Measurements from ENCODE around the gene ADAMTS7. TPM values are rescaled to one million over a fixed set of nuclear protein-coding genes. Genes with fewer than 3 reads are reported as not detected.
A peak's percentile ranks its signal among the peaks of the same experiment; 100 is the strongest.
"Not testable (repeated sequence)": the region's sequence is repeated elsewhere in the genome, so short reads cannot be mapped to it uniquely, and the experiment has no call there.

The ADAMTS7 gene, protein sequence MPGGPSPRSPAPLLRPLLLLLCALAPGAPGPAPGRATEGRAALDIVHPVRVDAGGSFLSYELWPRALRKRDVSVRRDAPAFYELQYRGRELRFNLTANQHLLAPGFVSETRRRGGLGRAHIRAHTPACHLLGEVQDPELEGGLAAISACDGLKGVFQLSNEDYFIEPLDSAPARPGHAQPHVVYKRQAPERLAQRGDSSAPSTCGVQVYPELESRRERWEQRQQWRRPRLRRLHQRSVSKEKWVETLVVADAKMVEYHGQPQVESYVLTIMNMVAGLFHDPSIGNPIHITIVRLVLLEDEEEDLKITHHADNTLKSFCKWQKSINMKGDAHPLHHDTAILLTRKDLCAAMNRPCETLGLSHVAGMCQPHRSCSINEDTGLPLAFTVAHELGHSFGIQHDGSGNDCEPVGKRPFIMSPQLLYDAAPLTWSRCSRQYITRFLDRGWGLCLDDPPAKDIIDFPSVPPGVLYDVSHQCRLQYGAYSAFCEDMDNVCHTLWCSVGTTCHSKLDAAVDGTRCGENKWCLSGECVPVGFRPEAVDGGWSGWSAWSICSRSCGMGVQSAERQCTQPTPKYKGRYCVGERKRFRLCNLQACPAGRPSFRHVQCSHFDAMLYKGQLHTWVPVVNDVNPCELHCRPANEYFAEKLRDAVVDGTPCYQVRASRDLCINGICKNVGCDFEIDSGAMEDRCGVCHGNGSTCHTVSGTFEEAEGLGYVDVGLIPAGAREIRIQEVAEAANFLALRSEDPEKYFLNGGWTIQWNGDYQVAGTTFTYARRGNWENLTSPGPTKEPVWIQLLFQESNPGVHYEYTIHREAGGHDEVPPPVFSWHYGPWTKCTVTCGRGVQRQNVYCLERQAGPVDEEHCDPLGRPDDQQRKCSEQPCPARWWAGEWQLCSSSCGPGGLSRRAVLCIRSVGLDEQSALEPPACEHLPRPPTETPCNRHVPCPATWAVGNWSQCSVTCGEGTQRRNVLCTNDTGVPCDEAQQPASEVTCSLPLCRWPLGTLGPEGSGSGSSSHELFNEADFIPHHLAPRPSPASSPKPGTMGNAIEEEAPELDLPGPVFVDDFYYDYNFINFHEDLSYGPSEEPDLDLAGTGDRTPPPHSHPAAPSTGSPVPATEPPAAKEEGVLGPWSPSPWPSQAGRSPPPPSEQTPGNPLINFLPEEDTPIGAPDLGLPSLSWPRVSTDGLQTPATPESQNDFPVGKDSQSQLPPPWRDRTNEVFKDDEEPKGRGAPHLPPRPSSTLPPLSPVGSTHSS (N-terminal part only)
- polyA plus RNA-seq (2014; cell fraction: cytosol; rRNA removed) = 22.6 and 26.3 TPM in 2 replicates
- 136 and 202 TPM in 2 replicates for polyA plus RNA-seq (2014; cell fraction: nucleus; rRNA removed)

DNA sequence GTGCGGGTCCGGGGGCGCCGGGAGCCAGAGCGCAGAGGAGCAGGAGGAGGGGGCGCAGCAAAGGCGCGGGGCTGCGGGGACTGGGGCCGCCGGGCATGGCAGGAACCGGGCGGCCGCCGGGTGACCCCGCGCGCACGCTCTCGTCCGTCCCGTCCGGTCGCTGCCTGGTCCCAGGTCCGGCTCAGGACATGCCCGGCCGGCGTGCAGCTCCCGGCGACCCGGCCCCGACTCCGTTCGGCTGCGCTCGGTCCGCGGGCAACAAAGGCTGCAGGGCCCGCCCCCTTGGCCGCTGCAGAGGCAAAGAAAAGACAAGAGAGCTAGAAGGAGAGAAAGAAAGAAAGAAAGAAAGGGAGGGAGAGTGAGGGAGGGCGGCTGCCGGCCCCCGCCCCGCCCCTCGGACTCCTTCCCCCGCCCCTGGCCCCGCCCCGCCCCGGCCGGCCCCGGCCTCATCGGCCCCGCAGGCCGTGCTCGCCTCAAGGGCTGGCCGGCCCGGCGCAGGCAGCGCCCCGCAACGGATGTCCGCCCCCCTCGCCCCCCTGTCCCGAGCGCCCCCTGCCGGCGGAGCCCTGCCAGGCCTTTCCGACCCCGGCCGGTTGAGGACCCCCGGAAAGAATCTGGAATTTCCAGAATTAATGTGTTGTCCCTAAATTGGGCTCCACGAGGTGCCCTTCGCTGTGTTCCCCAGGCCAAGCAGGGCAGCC lies at the start of gene ADAMTS7:
Gene ADAMTS7 (minus strand): TSS at position 341 of the 701 bp plus-strand sequence. CDS start 244 bp downstream, at position 97.
- peak; percentile 74 for DNase-seq (ENCODE audit: low spot score)

DNA sequence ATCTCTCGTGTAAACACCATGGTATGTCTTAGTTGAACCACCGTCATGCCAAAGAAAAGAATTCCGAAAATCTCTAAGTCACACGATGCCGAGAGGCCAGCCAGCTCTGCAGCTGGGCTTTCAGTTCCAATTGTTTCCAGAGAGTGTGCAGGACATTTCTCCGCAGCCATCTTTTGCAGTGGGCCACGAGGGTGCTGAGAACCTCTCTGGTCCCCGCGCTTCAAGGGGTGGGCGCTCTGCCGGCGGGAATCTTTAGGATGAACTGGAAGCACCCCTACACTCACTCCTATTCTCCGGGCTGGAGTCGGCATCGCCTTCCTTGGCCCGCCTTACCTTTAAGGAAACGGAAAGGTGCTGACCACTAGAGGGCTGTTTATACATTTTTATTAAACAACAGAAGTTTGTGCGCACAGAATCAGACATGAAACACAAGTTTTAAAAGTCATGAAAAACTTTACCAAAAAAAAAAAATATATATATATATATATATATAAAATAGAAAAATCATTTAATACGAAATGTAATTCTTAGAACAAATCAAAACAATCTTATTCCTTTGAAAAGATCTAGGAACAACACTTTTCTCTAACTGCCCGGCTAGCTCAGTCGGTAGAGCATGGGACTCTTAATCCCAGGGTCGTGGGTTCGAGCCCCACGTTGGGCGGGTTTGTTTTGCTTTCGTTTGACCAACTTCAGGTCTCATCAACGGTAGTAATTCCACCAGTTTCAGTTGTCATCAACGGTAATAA lies 48.9 kb upstream of the ADAMTS7 start:
- peak; percentile 96 for DNase-seq (ENCODE audit: low spot score)

DNA sequence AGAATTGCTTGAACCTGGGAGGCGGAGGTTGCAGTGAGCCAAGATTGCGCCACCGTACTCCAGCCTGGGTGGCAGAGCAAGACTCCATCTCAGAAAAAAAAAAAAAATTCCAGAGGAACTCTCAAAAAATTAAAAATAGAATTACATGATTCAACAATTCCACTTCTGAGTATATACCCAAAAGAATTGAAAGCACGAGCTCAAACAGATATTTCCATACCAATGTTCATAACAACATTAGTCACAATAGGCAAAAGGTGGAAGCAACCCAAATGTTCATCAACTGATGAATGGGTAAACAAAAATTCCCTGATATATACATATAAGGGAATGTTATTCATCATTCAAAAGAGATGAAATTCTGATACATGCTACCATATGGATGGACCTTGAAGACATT lies 44.5 kb upstream of the ADAMTS7 start:
- no peak for DNase-seq (ENCODE audit: low spot score)

DNA sequence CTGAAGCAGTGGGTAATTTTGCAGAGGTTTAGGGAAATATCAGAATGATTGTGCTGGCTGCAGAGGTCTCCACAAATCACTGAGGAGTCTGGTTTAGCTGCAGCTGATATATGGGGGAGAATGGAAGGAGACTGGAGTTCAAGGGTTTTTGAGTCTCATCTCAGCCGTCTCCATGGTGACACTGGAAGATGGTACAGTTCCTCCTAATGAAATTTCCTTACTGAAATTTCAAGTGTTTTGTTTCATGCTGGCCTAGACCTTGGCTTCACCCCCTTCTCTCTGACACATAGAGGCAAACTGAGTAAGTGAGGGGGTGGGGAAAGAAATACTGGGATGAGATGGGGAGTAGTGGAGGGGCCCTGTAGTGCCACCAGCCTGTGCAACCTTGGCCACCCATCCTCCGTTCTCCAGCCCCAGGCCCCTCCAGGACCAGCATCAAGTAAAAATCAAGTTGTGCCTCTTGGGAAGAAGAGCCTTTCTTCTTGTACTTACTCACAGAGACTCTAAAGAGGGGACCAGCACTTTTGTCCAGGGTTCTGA lies 43.6 kb upstream of the ADAMTS7 start:
- DNase-seq (ENCODE audit: low spot score) = peak; percentile 22

DNA sequence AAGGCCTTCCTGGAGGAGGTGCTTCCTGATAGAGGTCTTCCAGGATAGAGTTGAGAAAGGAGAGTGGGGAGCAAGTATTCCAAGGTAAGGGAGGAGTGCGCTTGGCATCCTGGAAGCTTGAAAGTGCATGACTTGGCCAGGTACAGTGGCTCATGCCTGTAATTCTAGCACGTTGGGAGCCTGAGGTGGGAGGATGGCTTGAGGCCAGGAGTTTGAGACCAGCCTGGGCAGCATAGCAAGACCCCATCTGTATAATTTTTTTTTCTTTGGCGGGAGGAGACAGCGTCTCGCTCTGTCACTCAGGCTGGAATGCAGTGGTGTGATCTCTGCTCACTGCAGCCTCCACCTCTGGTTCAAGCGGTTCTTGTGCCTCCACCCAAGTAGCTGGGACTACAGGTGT lies 42.2 kb upstream of the ADAMTS7 start:
- DNase-seq (ENCODE audit: low spot score) = no peak

DNA sequence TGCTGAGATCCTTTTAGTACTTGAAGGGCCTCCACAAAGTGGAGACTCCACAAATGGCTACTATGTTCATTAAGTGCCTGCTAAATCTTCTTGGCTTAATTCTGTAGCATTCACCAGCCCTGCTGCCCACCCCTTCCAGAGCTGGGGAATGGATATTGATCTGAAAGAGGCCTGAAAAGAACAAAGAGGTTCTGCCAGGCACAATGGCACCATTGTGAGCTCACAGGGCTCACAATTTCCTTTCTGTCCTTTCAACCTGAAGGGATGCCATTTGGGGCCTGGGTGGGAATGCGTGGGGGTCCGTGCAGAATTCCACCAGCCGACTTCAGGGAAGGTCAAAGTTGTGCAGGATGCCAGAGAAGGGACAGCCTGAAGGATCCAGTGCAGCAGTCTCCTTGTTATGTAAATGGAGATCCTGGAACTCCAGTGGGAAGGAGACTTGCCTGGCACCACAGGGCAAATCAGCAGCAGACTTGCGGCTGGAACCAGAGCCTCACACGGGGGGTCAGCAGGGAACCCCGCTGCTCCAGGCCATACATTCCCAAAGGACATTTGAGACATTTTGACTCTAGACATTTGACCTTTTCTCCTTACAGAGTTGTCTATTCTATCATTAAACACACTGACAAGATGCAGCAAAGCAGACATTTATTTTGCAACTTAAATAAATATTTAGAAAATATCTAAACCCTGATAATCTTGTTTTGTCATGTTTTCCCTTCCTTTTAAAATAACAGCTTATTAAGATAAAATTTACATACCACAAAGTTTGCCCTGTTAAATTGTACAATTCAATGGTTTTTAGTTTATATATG lies 39.9 kb upstream of the ADAMTS7 start:
- no peak for DNase-seq (ENCODE audit: low spot score)

DNA sequence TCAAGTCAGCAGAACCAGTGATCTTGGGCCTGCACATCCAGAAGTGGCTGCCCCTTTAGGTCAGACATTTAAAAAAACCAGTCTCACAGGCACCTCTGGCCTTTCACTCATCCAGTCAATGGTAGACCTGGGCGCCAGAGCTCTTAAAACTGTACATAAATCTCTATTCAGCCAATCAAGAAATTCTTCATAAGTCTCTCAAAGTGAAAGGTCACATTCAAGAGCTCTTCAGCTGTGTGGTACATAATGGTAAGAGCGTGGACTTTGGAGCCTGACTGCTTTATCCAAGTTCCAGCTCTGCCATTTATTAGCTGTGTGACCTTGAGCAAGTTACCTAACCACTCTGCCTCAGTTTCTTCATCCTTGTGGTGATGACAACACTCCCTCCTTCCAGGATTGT lies 39.1 kb upstream of the ADAMTS7 start:
- DNase-seq (ENCODE audit: low spot score) = no peak

DNA sequence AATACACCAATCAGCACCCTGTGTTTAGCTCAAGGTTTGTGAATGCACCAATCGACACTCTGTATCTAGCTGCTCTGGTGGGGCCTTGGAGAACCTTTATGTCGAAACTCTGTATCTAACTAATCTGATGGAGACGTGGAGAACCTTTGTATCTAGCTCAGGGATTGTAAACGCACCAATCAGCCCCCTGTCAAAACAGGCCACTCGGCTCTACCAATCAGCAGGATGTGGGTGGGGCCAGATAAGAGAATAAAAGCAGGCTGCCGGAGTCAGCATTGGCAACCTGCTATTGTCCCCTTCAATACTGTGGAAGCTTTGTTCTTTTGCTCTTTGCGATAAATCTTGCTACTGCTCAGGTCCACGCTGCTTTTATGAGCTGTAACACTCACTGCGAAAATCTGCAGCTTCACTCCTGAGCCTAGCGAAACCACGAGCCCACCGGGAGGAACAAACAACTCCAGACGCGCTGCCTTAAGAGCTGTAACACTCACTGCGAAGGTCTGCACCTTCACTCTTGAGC lies 36.2 kb upstream of the ADAMTS7 start:
- not testable (repeated sequence) for DNase-seq (ENCODE audit: low spot score)

DNA sequence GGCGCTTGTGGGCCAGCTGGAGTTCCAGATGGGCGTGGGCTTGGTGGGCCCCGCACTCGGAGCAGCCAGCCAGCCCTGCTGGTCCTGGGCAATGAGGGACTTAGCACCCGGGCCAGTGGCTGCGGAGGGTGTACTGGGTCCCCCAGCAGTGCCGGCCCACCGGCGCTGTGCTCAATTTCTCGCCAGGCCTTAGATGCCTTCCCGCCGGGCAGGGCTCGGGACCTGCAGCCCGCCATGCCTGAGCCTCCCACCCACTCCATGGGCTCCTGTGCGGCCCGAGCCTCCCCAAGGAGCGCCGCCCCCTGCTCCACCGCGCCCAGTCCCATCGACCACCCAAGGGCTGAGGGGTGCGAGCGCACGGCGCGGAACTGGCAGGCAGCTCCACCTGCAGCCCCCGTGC lies 35.6 kb upstream of the ADAMTS7 start:
- not testable (repeated sequence) for DNase-seq (ENCODE audit: low spot score)

DNA sequence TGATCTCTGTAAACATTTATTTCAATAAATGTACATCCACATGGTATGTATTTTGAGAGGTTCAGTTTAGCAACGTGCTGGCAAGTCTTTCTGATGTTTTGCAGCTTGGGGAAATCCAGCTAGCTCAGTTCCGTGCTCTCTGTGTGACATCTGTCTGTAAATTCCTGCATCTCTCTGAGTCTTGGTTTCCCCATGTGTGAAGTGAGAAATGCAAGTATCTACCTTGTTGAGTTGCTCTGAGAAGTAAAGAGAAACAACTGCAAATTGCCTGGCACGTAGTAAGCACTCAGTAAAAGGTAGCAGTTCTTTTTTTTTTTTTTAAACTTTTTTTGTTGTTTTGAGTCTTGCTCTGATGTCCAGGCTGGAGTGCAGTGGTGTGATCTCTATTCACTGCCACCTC lies 31.3 kb upstream of the ADAMTS7 start:
- DNase-seq (ENCODE audit: low spot score) = no peak

DNA sequence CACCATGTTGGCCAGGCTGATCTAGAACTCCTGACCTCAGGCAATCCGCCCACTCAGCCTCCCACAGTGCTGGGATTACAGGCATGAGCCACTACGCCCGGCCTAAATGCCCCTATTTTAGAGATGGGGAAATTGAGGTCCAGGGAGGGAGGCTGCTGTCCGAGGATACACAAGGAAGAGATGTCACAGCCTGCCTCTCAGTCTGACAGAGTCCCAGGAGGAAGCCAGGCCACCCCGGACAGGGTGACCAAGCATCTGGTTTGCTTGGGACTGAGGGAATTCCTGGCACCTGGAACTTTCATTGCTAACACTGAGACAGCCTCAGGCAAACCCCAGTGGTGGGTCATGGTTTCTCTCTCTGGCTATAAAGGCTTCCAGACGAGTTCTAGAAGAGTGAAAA lies 30.6 kb upstream of the ADAMTS7 start:
- no peak for DNase-seq (ENCODE audit: low spot score)

DNA sequence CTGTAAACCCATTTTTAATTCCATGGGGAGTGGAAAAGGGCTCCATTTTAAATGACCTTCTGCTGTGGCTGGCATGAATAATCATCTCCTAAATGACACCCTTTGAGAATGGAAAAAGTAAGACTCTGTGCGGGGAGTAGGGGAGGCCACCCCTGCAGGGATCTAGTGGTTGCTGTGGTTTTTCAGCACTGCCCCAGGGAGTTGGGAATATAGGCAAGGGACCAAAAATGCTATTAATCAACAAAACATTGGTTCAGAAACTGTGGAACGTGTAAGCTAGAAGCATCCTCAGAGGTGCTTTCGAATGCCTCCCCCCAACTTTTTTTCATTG lies 30.1 kb upstream of the ADAMTS7 start:
- DNase-seq (ENCODE audit: low spot score) = no peak

DNA sequence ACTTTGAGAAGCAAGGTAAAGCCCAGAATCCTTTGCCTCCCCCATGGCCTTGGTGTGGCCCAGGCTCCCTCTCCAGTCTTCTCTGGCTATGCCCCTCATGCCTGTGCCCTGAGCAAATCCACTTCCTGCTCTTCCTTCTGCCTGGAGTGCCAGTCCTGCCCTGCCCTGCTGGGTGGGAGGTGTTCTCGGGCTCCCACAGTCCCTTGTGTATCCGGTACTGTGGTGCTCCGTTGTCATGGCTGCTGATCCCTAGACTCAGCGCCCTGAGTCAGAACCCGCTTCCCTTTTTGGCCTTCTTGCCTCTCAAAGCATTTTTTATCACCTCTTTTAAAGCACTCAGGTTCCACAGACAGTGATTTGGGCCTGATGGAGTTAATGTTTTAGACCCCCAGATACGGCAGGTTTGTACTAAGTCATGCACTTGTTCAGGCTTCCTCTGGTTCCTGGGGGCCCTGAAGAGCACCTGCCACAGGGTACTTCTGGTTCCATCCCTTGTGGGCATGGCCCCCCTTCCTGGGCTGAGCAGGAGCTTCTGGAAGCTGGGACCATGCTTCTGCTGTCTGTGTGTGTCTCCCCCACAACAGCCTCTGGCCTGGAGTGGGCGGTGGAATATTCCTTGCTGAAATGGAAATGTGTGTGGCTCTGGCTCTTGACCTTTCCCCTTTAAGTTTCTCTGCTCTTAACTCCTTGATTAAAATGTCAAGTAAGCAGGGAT lies 29.6 kb upstream of the ADAMTS7 start:
- DNase-seq (ENCODE audit: low spot score) = no peak

DNA sequence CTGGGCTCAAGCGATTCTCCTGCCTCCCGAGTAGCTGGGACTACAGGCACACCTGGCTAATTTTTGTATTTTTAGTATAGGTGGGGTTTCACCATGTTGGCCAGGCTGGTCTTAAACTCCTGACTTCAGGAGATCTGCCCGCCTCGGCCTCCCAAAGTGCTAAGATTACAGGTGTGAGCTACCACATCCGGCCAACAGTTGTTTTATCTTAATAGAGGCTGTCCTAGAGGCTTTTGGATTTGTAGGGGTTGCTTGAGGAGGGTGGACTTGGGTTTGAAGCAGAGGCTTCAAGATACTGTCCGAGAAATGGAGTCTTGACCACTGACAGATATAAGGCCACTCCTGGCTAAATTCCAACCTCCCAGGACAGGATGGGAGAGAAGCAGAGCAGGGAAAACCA lies 27.9 kb upstream of the ADAMTS7 start:
- not testable (repeated sequence) for DNase-seq (ENCODE audit: low spot score)

DNA sequence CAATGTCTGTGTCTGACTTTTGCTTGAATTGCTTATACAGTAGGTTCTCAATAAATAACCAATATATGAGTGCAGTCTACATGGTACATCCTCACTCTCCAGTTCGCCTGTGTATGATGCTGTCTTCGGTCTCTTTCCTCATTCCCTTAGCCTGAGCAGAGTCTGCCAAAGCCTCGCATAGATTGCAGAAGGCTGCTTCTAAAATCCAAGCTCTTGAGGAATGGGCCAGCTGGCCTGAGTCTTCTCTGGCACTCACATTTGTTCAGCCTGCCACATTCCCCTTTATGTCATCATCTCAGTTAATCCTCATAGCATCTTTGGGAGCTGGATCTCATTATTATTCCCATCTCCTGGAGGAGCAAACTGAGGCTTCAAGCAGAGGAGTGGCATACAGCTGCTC lies 27.2 kb upstream of the ADAMTS7 start:
- no peak for DNase-seq (ENCODE audit: low spot score)

DNA sequence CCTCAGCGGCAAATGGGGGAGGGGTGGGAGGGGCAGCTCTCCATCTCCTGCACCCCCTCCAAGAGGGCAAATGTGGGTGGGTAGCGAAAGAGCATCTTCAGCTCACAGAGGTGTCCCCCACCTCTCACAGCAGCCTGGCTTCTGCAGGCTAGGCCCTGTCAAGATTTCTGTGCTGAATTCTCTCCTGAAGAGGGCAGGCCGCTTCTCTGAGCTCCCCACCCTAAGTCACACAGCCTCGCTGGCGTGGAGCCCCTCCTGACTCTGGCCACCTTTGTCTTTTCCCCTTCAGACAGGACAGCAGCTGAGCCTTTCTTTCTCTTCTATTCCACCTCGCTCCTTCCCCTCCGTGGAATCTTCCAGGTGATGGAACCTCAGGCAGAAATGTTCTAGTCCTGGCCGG lies 26.3 kb upstream of the ADAMTS7 start:
- no peak for DNase-seq (ENCODE audit: low spot score)

DNA sequence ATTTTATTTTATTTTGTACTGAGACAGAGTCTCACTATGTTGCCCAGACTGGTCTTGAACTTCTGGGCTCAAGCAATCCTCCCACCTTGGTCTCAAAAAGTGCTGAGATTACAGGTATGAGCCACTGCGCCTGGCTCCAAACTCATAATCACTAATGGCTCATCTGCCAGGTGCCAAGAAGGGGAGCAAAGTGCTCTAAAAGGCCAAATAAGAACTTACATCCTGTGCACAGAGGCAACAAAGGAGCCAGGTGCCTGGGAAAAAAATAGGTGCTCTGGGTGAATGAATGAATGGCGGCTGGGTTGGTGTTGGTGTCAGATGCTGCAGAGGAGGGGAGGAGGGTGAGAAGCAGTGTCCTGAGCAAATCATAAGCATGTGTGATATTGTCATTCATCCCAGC lies 25.9 kb upstream of the ADAMTS7 start:
- no peak for DNase-seq (ENCODE audit: low spot score)

DNA sequence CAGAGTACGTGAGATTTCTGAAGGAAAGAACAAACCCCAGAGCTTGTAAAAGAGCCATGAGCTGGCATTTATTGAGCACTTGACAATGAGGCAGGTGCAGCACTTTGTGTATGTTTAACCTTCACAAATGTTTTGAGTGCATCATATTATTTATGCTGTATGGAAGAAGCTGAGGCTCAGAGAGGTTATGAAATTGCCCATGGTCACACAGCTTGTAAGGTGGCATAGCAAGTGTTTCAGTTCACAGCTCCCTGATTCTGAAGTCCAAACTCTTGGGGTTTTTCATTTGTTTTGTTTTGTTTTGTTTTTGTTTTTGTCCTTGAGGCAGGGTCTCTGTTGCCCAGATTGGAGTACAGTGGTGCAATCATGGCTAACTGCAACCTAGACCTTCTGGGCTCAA lies 25.1 kb upstream of the ADAMTS7 start:
- no peak for DNase-seq (ENCODE audit: low spot score)

Measured in SK-N-DZ (cell line).